ENCODE data around the gene XIRP2.

XIRP2 gene

GRCh38 chr2:167187049-167187727 is 298.9 kb downstream of the XIRP2 start:
- Histone ChIP-seq H2AFZ (ENCODE audit: low read depth) (no peak overlapping the region), H3K4me3 (IDR thresholded peaks at IDR 0.05; ENCODE audit: insufficient read depth, low read depth, low read length) (no peak overlapping the region), H3K27me3 (ENCODE audit: insufficient read depth, low read depth) (no peaks in the 10 kb centered on the region), H3K79me2 (ENCODE audit: insufficient read depth, low read depth) (no peaks in the 10 kb centered on the region), H4K20me1 (ENCODE audit: insufficient read depth) (no peaks in the 10 kb centered on the region), H3K27ac (no peak overlapping the region), H3K4me2 (no peak overlapping the region), H3K9ac (no peak overlapping the region), H3K36me3 (ENCODE audit: insufficient read depth) (no peaks in the 10 kb centered on the region), H3K4me1 (ENCODE audit: low read depth, poor library complexity, severe bottlenecking) (no peaks in the 10 kb centered on the region)
- no peak for TF ChIP-seq CTCF (conservative IDR thresholded peaks at IDR 0.05; ENCODE audit: low read depth, low read length)

- TF ChIP-seq CTCF (conservative IDR thresholded peaks at IDR 0.05; ENCODE audit: low read depth, low read length): no peak
- no peak overlapping the region for H3K4me3 ChIP-seq (IDR thresholded peaks at IDR 0.05; ENCODE audit: insufficient read depth, low read depth, low read length)
- H3K4me1 ChIP-seq (ENCODE audit: low read depth, poor library complexity, severe bottlenecking): no peaks in the 10 kb centered on the region
- no peak overlapping the region for H3K4me2 ChIP-seq
- no peaks in the 10 kb centered on the region for H3K36me3 ChIP-seq (ENCODE audit: insufficient read depth)
- no peaks in the 10 kb centered on the region for H3K27me3 ChIP-seq (ENCODE audit: insufficient read depth, low read depth)
- H3K9ac ChIP-seq: no peak overlapping the region
- no peak overlapping the region for H3K27ac ChIP-seq
- no peak overlapping the region for H2AFZ ChIP-seq (ENCODE audit: low read depth)
- H3K79me2 ChIP-seq (ENCODE audit: insufficient read depth, low read depth): no peaks in the 10 kb centered on the region
- no peaks in the 10 kb centered on the region for H4K20me1 ChIP-seq (ENCODE audit: insufficient read depth)
Measured at GRCh38 chr2:167187978-167188967, 300.0 kb downstream of the XIRP2 start.

- H3K36me3 ChIP-seq (ENCODE audit: insufficient read depth): no peaks in the 10 kb centered on the region
- TF ChIP-seq CTCF (conservative IDR thresholded peaks at IDR 0.05; ENCODE audit: low read depth, low read length): no peak
- no peak overlapping the region for H3K27ac ChIP-seq
- no peak overlapping the region for H2AFZ ChIP-seq (ENCODE audit: low read depth)
- no peaks in the 10 kb centered on the region for H4K20me1 ChIP-seq (ENCODE audit: insufficient read depth)
- H3K9ac ChIP-seq: no peak overlapping the region
- H3K27me3 ChIP-seq (ENCODE audit: insufficient read depth, low read depth): no peaks in the 10 kb centered on the region
- H3K4me1 ChIP-seq (ENCODE audit: low read depth, poor library complexity, severe bottlenecking): no peaks in the 10 kb centered on the region
- H3K79me2 ChIP-seq (ENCODE audit: insufficient read depth, low read depth): no peaks in the 10 kb centered on the region
- no peak overlapping the region for H3K4me2 ChIP-seq
- H3K4me3 ChIP-seq (IDR thresholded peaks at IDR 0.05; ENCODE audit: insufficient read depth, low read depth, low read length): no peak overlapping the region
Measured at GRCh38 chr2:167190053-167190452, 301.8 kb downstream of the XIRP2 start.

GRCh38 chr2:167191588-167191987 is 303.3 kb downstream of the XIRP2 start:
- no peak overlapping the region for H2AFZ ChIP-seq (ENCODE audit: low read depth)
- no peaks in the 10 kb centered on the region for H4K20me1 ChIP-seq (ENCODE audit: insufficient read depth)
- peaks cover 13% of the 10 kb centered on the region for H3K4me1 ChIP-seq (ENCODE audit: low read depth, poor library complexity, severe bottlenecking)
- no peak overlapping the region for H3K4me2 ChIP-seq
- H3K4me3 ChIP-seq (IDR thresholded peaks at IDR 0.05; ENCODE audit: insufficient read depth, low read depth, low read length): no peak overlapping the region
- no peak overlapping the region for H3K27ac ChIP-seq
- H3K79me2 ChIP-seq (ENCODE audit: insufficient read depth, low read depth): no peaks in the 10 kb centered on the region
- H3K36me3 ChIP-seq (ENCODE audit: insufficient read depth): no peaks in the 10 kb centered on the region
- no peaks in the 10 kb centered on the region for H3K27me3 ChIP-seq (ENCODE audit: insufficient read depth, low read depth)
- H3K9ac ChIP-seq: no peak overlapping the region
- no peak for TF ChIP-seq CTCF (conservative IDR thresholded peaks at IDR 0.05; ENCODE audit: low read depth, low read length)
